ENCODE measurements around the gene B9D2.

The B9D2 gene

GRCh38 chr19:41321204-41321599 is 42.7 kb downstream of the B9D2 start:
- H3K9me3 Mint-ChIP-seq: no peaks in the 10 kb centered on the region
- H3K4me1 Mint-ChIP-seq: peaks cover 68% of the 10 kb centered on the region
- H3K36me3 Mint-ChIP-seq: peaks cover 48% of the 10 kb centered on the region
- ATAC-seq: no peak
- no peaks in the 10 kb centered on the region for H3K27me3 Mint-ChIP-seq
- H3K27ac Mint-ChIP-seq: peak overlapping the region; percentile 31
- no peak overlapping the region for H3K4me3 Mint-ChIP-seq

GRCh38 chr19:41320568-41320967 is 43.4 kb downstream of the B9D2 start:
- Mint-ChIP-seq H3K36me3 (peaks cover 51% of the 10 kb centered on the region), H3K27ac (peak overlapping the region; percentile 31), H3K4me3 (no peak overlapping the region), H3K27me3 (no peaks in the 10 kb centered on the region), H3K9me3 (no peaks in the 10 kb centered on the region), H3K4me1 (peaks cover 62% of the 10 kb centered on the region)
- ATAC-seq: no peak

GRCh38 chr19:41320185-41320518 is 43.8 kb downstream of the B9D2 start:
- Mint-ChIP-seq H3K27ac (no peak overlapping the region), H3K4me3 (no peak overlapping the region)

GRCh38 chr19:41319500-41320184 is 44.3 kb downstream of the B9D2 start:
- Mint-ChIP-seq H3K4me3 (no peak overlapping the region), H3K27ac (no peak overlapping the region), H3K9me3 (no peaks in the 10 kb centered on the region), H3K36me3 (peaks cover 51% of the 10 kb centered on the region), H3K4me1 (peaks cover 53% of the 10 kb centered on the region), H3K27me3 (no peaks in the 10 kb centered on the region)
- ATAC-seq: peak; percentile 9

More at GRCh38 chr19:41320185-41320518, 43.8 kb downstream of the B9D2 start:
- Mint-ChIP-seq H3K4me1 (peaks cover 58% of the 10 kb centered on the region), H3K9me3 (no peaks in the 10 kb centered on the region), H3K36me3 (peaks cover 51% of the 10 kb centered on the region), H3K27me3 (no peaks in the 10 kb centered on the region)
- no peak for ATAC-seq

- H3K36me3 Mint-ChIP-seq: peaks cover 51% of the 10 kb centered on the region
- no peak for ATAC-seq
- peaks cover 45% of the 10 kb centered on the region for H3K4me1 Mint-ChIP-seq
- no peaks in the 10 kb centered on the region for H3K27me3 Mint-ChIP-seq
- H3K9me3 Mint-ChIP-seq: no peaks in the 10 kb centered on the region
- H3K4me3 Mint-ChIP-seq: no peak overlapping the region
- peak overlapping the region; percentile 64 for H3K27ac Mint-ChIP-seq
Measured at GRCh38 chr19:41318696-41319499, 45.1 kb downstream of the B9D2 start.

- Mint-ChIP-seq H3K4me1 (peaks cover 44% of the 10 kb centered on the region), H3K36me3 (peaks cover 61% of the 10 kb centered on the region), H3K9me3 (no peaks in the 10 kb centered on the region), H3K4me3 (no peak overlapping the region), H3K27me3 (no peaks in the 10 kb centered on the region), H3K27ac (no peak overlapping the region)
- no peak for ATAC-seq
Measured at GRCh38 chr19:41316306-41316920, 47.5 kb downstream of the B9D2 start.

- no peaks in the 10 kb centered on the region for H3K27me3 Mint-ChIP-seq
- peak overlapping the region; percentile 53 for H3K4me3 Mint-ChIP-seq
- H3K4me1 Mint-ChIP-seq: peaks cover 60% of the 10 kb centered on the region
- ATAC-seq: no peak
- H3K36me3 Mint-ChIP-seq: peaks cover 38% of the 10 kb centered on the region
- peak overlapping the region; percentile 99 for H3K27ac Mint-ChIP-seq
- H3K9me3 Mint-ChIP-seq: no peaks in the 10 kb centered on the region
Measured at GRCh38 chr19:41311613-41312012, 52.3 kb downstream of the B9D2 start.

- no peak for ATAC-seq
- H3K27ac Mint-ChIP-seq: peak overlapping the region; percentile 99
- H3K4me1 Mint-ChIP-seq: peaks cover 61% of the 10 kb centered on the region
- no peaks in the 10 kb centered on the region for H3K9me3 Mint-ChIP-seq
- H3K4me3 Mint-ChIP-seq: peak overlapping the region; percentile 53
- peaks cover 34% of the 10 kb centered on the region for H3K36me3 Mint-ChIP-seq
- H3K27me3 Mint-ChIP-seq: no peaks in the 10 kb centered on the region
Measured at GRCh38 chr19:41311072-41311471, 52.9 kb downstream of the B9D2 start.

- peak; percentile 89 for ATAC-seq
- Mint-ChIP-seq H3K4me3 (peak within 1 kb of the TSS; percentile 96), H3K27ac (peak within 1 kb of the TSS; percentile 99), H3K27me3 (no peaks in the 10 kb centered on the region), H3K36me3 (peaks cover 37% of the 10 kb centered on the region), H3K9me3 (no peaks in the 10 kb centered on the region), H3K4me1 (peaks cover 61% of the 10 kb centered on the region)
Measured at GRCh38 chr19:41310033-41310831, 53.7 kb downstream of the B9D2 start, which contains the start of gene CCDC97. Gene CCDC97, plus strand, starts transcription at chr19:41310172. Its CDS starts 139 bp downstream, at chr19:41310311.

GRCh38 chr19:41309180-41310032 is 54.5 kb downstream of the B9D2 start:
- H3K4me3 Mint-ChIP-seq: peak overlapping the region; percentile 96
- H3K9me3 Mint-ChIP-seq: no peaks in the 10 kb centered on the region
- peaks cover 62% of the 10 kb centered on the region for H3K4me1 Mint-ChIP-seq
- peak overlapping the region; percentile 99 for H3K27ac Mint-ChIP-seq
- no peaks in the 10 kb centered on the region for H3K27me3 Mint-ChIP-seq
- ATAC-seq: peak; percentile 4
- H3K36me3 Mint-ChIP-seq: peaks cover 44% of the 10 kb centered on the region

GRCh38 chr19:41308450-41309179 is 55.3 kb downstream of the B9D2 start:
- Mint-ChIP-seq H3K27me3 (no peaks in the 10 kb centered on the region), H3K9me3 (no peaks in the 10 kb centered on the region), H3K4me1 (peaks cover 67% of the 10 kb centered on the region), H3K36me3 (peaks cover 48% of the 10 kb centered on the region), H3K27ac (peak overlapping the region; percentile 99), H3K4me3 (peak overlapping the region; percentile 96)
- ATAC-seq: peak; percentile 74

GRCh38 chr19:41307954-41308449 is 55.9 kb downstream of the B9D2 start:
- H3K4me3 Mint-ChIP-seq: peak overlapping the region; percentile 96
- peaks cover 67% of the 10 kb centered on the region for H3K4me1 Mint-ChIP-seq
- peak overlapping the region; percentile 99 for H3K27ac Mint-ChIP-seq
- no peaks in the 10 kb centered on the region for H3K9me3 Mint-ChIP-seq
- no peak for ATAC-seq
- no peaks in the 10 kb centered on the region for H3K27me3 Mint-ChIP-seq
- H3K36me3 Mint-ChIP-seq: peaks cover 45% of the 10 kb centered on the region

GRCh38 chr19:41307090-41307875 is 56.7 kb downstream of the B9D2 start:
- H3K4me3 Mint-ChIP-seq: peak overlapping the region; percentile 50
- no peak for ATAC-seq
- H3K9me3 Mint-ChIP-seq: no peaks in the 10 kb centered on the region
- peak overlapping the region; percentile 99 for H3K27ac Mint-ChIP-seq
- H3K4me1 Mint-ChIP-seq: peaks cover 72% of the 10 kb centered on the region
- H3K36me3 Mint-ChIP-seq: peaks cover 47% of the 10 kb centered on the region
- no peaks in the 10 kb centered on the region for H3K27me3 Mint-ChIP-seq
